ENCODE results near the gene ADAMTS6.

Gene ADAMTS6

GRCh38 chr5:65197531-65198455 is 283.9 kb downstream of the ADAMTS6 start:
- Histone ChIP-seq H3K9me3 (no peaks in the 10 kb centered on the region), H3K36me3 (no peaks in the 10 kb centered on the region), H3K4me3 (ENCODE audit: low read depth, low read length) (no peak overlapping the region), H3K4me1 (no peaks in the 10 kb centered on the region), H3K27me3 (peaks cover 11% of the 10 kb centered on the region)
- no peak for DNase-seq
- TF ChIP-seq, protein P1, sequence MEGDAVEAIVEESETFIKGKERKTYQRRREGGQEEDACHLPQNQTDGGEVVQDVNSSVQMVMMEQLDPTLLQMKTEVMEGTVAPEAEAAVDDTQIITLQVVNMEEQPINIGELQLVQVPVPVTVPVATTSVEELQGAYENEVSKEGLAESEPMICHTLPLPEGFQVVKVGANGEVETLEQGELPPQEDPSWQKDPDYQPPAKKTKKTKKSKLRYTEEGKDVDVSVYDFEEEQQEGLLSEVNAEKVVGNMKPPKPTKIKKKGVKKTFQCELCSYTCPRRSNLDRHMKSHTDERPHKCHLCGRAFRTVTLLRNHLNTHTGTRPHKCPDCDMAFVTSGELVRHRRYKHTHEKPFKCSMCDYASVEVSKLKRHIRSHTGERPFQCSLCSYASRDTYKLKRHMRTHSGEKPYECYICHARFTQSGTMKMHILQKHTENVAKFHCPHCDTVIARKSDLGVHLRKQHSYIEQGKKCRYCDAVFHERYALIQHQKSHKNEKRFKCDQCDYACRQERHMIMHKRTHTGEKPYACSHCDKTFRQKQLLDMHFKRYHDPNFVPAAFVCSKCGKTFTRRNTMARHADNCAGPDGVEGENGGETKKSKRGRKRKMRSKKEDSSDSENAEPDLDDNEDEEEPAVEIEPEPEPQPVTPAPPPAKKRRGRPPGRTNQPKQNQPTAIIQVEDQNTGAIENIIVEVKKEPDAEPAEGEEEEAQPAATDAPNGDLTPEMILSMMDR (IDR thresholded peaks at IDR 0.05; ENCODE audit: low read depth, low read length), result no peak

DNA sequence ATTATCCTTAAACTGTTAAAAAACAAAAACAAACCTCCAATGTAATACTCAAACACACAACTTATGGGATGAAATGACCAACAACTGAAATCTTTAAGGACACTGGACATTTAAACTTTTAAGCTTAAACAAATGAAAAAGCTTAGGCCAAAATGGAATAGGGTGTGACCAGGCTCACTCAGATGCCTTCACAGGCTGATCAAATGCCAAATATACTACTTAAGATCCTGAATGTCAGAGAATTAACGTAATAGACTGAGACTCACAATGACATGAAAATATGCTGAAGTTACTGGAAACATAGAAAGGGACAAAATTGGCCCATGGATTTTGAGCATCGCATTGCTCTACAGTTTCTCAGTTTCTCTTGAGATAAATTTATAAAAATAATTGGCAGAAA is 286.8 kb downstream of the ADAMTS6 start:
- H3K4me1 ChIP-seq, result no peaks in the 10 kb centered on the region
- no peak overlapping the region for H3K4me3 ChIP-seq (ENCODE audit: low read depth, low read length)
- peaks cover 11% of the 10 kb centered on the region for H3K27me3 ChIP-seq
- H3K36me3 ChIP-seq, result no peaks in the 10 kb centered on the region
- TF ChIP-seq, protein P1 (IDR thresholded peaks at IDR 0.05; ENCODE audit: low read depth, low read length), result no peak
- H3K9me3 ChIP-seq, result no peaks in the 10 kb centered on the region
- no peak for DNase-seq

DNA sequence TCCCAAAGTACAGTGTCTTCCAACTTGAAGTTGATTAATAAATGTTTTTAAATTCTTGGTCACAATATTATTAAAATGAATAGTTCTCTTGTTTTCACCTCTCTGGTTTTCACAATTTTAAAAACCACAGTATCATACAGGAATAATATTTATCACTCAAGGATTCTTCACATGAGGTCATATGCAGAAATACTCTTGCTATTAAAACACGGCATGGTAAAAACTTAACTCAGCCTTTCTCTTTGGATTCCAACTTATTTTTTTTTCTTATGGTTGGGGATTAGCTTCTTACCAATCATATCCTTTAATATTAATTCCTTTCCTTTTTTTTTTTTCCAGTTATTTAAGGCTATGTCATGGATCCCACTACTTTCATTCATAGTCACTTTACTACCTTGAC is 289.4 kb downstream of the ADAMTS6 start:
- no peaks in the 10 kb centered on the region for H3K9me3 ChIP-seq
- TF ChIP-seq, protein P1 (IDR thresholded peaks at IDR 0.05; ENCODE audit: low read depth, low read length), result no peak
- H3K4me3 ChIP-seq (ENCODE audit: low read depth, low read length), result no peak overlapping the region
- H3K27me3 ChIP-seq, result peaks cover 4% of the 10 kb centered on the region; the same call in 1 of the 2 replicates
- no peak for DNase-seq
- H3K4me1 ChIP-seq, result no peaks in the 10 kb centered on the region
- H3K36me3 ChIP-seq, result no peaks in the 10 kb centered on the region

DNA sequence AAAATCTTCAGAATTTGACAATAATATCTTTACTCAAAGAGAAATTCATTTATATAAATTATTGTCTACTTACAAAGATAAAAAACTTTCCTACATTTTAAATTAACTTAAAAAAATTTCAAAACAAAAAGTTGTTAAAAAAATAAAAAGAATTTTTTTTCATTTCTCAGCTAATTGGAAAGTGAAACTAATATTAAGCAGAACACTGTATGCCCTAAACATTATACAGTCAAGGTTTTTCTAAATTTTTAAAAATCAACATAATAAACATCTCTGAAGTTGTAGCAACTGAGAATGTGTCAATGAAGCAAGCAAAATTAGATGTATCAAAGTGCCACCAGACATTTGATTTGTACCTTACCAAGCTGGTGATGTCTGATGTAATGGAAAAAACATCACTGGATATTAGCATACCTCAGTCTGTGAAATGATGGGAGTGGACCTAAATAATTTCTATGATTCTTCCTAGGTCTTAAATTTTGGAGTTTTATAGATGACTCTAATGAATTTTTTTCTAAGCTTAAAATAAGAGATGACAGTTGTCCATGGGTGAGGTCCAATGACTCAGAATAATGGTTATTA is 290.1 kb downstream of the ADAMTS6 start:
- no peaks in the 10 kb centered on the region for H3K36me3 ChIP-seq

GRCh38 chr5:65190328-65191053 is 291.2 kb downstream of the ADAMTS6 start:
- no peaks in the 10 kb centered on the region for H3K36me3 ChIP-seq
- no peaks in the 10 kb centered on the region for H3K4me1 ChIP-seq
- H3K9me3 ChIP-seq, result no peaks in the 10 kb centered on the region
- no peak for DNase-seq
- TF ChIP-seq, protein P1 (IDR thresholded peaks at IDR 0.05; ENCODE audit: low read depth, low read length), result no peak
- no peak overlapping the region for H3K4me3 ChIP-seq (ENCODE audit: low read depth, low read length)
- H3K27me3 ChIP-seq, result peaks cover under 1% of the 10 kb centered on the region; the same call in 1 of the 2 replicates

More for the DNA sequence above, 290.1 kb downstream of the ADAMTS6 start:
- Histone ChIP-seq H3K4me1 (no peaks in the 10 kb centered on the region), H3K4me3 (ENCODE audit: low read depth, low read length) (no peak overlapping the region), H3K27me3 (peaks cover 4% of the 10 kb centered on the region; the same call in 1 of the 2 replicates), H3K9me3 (no peaks in the 10 kb centered on the region)
- DNase-seq, result no peak
- TF ChIP-seq, protein P1 (IDR thresholded peaks at IDR 0.05; ENCODE audit: low read depth, low read length), result no peak
